ENCODE data around the gene PCA3. TPM values are rescaled to one million over a fixed set of nuclear protein-coding genes. Genes with fewer than 3 reads are reported as not detected.

Gene PCA3
- total RNA-seq, 1 experiment from 2014 or later, result not detected

DNA sequence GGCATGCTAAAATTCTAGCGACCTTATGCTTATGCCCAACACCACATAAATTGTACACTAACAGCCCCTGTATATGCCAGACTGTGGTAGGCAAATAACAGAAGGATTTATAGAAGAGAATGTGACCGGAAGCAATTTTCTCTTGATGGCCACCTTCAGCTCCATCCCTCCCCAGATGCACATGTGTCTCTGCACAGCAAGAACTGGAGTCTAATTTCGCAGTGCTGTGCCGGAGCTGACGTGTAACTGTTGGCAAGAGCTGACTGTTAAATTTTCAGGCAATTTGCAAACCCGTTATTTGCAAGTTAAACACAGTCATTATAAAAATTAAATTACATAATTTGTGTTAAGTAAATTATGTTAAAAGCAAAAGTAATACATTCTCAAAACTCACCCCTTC is 48.4 kb downstream of the PCA3 start:
- CTCF ChIA-PET, result no interaction called here
- peaks cover 23% of the 10 kb centered on the region for H3K27me3 ChIP-seq (replicated peaks; ENCODE audit: insufficient read depth, low read depth, low read length, poor library complexity)

DNA sequence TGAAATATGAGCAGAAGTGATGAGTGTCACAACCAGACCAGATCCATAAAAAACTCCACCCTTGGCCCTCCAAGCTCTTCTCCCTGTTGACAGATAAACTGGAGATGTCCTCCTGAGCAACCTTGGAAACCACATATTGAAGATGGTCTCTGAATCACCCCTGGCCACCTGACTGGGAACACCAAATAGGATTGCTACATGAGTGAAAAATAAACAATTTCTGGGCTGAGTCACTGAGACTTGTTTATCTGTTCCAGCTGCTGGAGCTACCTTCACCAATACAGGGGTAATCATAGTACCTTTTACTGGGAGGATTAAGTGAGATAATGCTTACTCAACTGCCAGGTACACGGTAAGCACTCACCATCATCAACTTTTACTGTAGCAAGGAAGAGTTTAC is 53.3 kb downstream of the PCA3 start:
- BruUV-seq (replicated peaks), result no TSS peak
- H3K9me3 ChIP-seq (ENCODE audit: low read depth, low read length, poor library complexity, severe bottlenecking), result no peaks in the 10 kb centered on the region
- no peak for DNase-seq (ENCODE audit: low spot score)
- no peak overlapping the region for H3K27ac ChIP-seq (ENCODE audit: low read depth, low read length, poor library complexity, severe bottlenecking)
- TF ChIP-seq, protein P1, sequence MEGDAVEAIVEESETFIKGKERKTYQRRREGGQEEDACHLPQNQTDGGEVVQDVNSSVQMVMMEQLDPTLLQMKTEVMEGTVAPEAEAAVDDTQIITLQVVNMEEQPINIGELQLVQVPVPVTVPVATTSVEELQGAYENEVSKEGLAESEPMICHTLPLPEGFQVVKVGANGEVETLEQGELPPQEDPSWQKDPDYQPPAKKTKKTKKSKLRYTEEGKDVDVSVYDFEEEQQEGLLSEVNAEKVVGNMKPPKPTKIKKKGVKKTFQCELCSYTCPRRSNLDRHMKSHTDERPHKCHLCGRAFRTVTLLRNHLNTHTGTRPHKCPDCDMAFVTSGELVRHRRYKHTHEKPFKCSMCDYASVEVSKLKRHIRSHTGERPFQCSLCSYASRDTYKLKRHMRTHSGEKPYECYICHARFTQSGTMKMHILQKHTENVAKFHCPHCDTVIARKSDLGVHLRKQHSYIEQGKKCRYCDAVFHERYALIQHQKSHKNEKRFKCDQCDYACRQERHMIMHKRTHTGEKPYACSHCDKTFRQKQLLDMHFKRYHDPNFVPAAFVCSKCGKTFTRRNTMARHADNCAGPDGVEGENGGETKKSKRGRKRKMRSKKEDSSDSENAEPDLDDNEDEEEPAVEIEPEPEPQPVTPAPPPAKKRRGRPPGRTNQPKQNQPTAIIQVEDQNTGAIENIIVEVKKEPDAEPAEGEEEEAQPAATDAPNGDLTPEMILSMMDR (conservative IDR thresholded peaks at IDR 0.05; ENCODE audit: low read depth, low read length), result no peak
- TF ChIP-seq EZH2 (IDR thresholded peaks at IDR 0.05; ENCODE audit: borderline replicate concordance, low read depth, low read length, poor library complexity, severe bottlenecking), result no peak
- CTCF ChIA-PET, result no interaction called here
- H3K4me3 ChIP-seq (ENCODE audit: low read depth, low read length, poor library complexity, severe bottlenecking), result no peak overlapping the region
- POLR2A ChIA-PET (ENCODE audit: low non-redundant PET), result no interaction called here
- H3K4me1 ChIP-seq (ENCODE audit: insufficient read depth, low read length, poor library complexity, severe bottlenecking), result no peaks in the 10 kb centered on the region
- H3K36me3 ChIP-seq (ENCODE audit: insufficient read depth, low read length, poor library complexity, severe bottlenecking), result no peaks in the 10 kb centered on the region
- intact Hi-C loops (cut with micrococcal nuclease; ENCODE audit: unreplicated experiment), result no loop called here
- peaks cover 16% of the 10 kb centered on the region for H3K27me3 ChIP-seq (replicated peaks; ENCODE audit: insufficient read depth, low read depth, low read length, poor library complexity)

More for the DNA sequence above, 48.4 kb downstream of the PCA3 start:
- POLR2A ChIA-PET (ENCODE audit: low non-redundant PET), result no interaction called here
- no peak overlapping the region for H3K4me3 ChIP-seq (ENCODE audit: low read depth, low read length, poor library complexity, severe bottlenecking)
- intact Hi-C loops (cut with micrococcal nuclease; ENCODE audit: unreplicated experiment), result loop anchor here (5.0 kb wide), 2 partner anchors 105 to 200 kb away; no protein-coding TSS in a partner anchor
- no peaks in the 10 kb centered on the region for H3K4me1 ChIP-seq (ENCODE audit: insufficient read depth, low read length, poor library complexity, severe bottlenecking)
- peak; percentile 19 for DNase-seq (ENCODE audit: low spot score)
- no peak for TF ChIP-seq EZH2 (IDR thresholded peaks at IDR 0.05; ENCODE audit: borderline replicate concordance, low read depth, low read length, poor library complexity, severe bottlenecking)
- TF ChIP-seq, protein P1 (conservative IDR thresholded peaks at IDR 0.05; ENCODE audit: low read depth, low read length), result no peak
- no peaks in the 10 kb centered on the region for H3K9me3 ChIP-seq (ENCODE audit: low read depth, low read length, poor library complexity, severe bottlenecking)
- BruUV-seq (replicated peaks), result no TSS peak
- H3K36me3 ChIP-seq (ENCODE audit: insufficient read depth, low read length, poor library complexity, severe bottlenecking), result no peaks in the 10 kb centered on the region
- no peak overlapping the region for H3K27ac ChIP-seq (ENCODE audit: low read depth, low read length, poor library complexity, severe bottlenecking)

DNA sequence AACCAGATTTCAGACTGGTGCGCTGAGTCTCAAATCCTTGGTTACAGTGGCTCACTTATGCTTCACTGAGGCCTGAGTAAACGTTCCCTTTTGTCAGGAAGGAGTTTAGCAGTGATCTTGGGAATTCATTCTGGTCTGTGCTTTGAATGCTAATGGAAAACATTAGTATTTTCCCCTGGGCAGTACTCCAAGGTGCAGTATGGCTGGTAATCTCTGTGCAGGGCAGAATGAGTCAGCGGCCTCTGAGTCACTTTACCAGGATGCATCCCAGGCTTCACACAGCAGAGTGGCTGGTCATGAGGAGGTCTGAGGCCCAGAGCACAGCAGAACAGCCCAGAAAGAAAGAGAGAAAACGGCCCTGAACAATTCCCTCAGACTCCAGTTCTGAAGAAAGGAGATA is 54.0 kb downstream of the PCA3 start:
- Histone ChIP-seq H3K4me1 (ENCODE audit: insufficient read depth, low read length, poor library complexity, severe bottlenecking) (no peaks in the 10 kb centered on the region), H3K9me3 (ENCODE audit: low read depth, low read length, poor library complexity, severe bottlenecking) (no peaks in the 10 kb centered on the region), H3K4me3 (ENCODE audit: low read depth, low read length, poor library complexity, severe bottlenecking) (no peak overlapping the region), H3K27me3 (replicated peaks; ENCODE audit: insufficient read depth, low read depth, low read length, poor library complexity) (peaks cover 13% of the 10 kb centered on the region), H3K36me3 (ENCODE audit: insufficient read depth, low read length, poor library complexity, severe bottlenecking) (no peaks in the 10 kb centered on the region), H3K27ac (ENCODE audit: low read depth, low read length, poor library complexity, severe bottlenecking) (no peak overlapping the region)
- BruUV-seq (replicated peaks), result no TSS peak
- CTCF ChIA-PET, result no interaction called here
- intact Hi-C loops (cut with micrococcal nuclease; ENCODE audit: unreplicated experiment), result no loop called here
- peak; percentile 36 for DNase-seq (ENCODE audit: low spot score)
- TF ChIP-seq, protein P1 (conservative IDR thresholded peaks at IDR 0.05; ENCODE audit: low read depth, low read length), result no peak
- TF ChIP-seq EZH2 (IDR thresholded peaks at IDR 0.05; ENCODE audit: borderline replicate concordance, low read depth, low read length, poor library complexity, severe bottlenecking), result no peak
- POLR2A ChIA-PET (ENCODE audit: low non-redundant PET), result no interaction called here

All from A673 (cell line).